GM21367 (cell line): ENCODE data around the gene GPC5.

ENCODE experiments used
- ATAC-seq: cut with Tn5 transposase; IDR thresholded peaks from one replicate; pipeline ENCODE4 v1.9.1; 2021; ENCODE audit not compliant: unreplicated experiment

GPC5 gene

GRCh38 chr13:91586609-91587008, 188.2 kb downstream of the GPC5 start:
- ATAC-seq: no peak

DNA sequence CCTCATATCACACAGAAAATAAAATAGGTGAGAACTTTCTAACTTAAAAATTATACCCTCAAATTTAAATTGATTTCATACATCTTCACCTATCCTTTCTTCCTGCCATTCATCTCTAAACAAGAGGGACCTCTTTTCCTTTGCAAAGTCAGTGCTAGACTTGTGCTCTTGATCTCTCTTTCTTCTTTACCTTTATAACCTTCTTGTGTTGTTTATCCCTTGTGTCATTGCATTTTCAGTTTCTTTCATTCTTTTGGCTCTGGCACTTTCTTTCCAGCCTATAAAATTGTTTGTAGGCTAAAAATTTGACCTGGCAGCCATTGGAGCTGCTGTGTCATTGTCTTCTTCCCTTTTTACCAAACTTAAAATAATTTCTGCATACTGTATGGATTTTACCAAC, 190.1 kb downstream of the GPC5 start:
- no peak for ATAC-seq

- no peak for ATAC-seq
Measured at GRCh38 chr13:91592056-91593014, 193.9 kb downstream of the GPC5 start.

GRCh38 chr13:91593456-91593855, 195.0 kb downstream of the GPC5 start:
- ATAC-seq: no peak

DNA sequence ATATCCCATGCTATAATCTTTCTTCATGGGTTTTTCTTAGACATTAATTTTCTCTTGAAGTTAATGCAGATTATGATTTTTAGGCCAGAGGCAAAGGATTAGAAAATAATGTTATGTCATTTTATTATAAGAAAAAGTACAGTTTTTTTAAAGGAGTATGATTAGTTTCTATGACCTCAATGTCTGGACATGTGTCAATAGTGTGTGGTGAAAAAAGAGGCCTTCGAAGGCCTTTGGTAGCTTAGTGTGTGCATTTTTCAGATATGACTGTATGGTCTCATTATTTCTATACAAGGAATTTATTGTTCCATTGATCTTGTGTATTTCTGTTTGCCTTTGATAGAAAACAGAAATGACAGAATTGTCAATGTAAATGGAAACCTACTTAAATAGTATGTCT, 195.6 kb downstream of the GPC5 start:
- ATAC-seq: no peak

DNA sequence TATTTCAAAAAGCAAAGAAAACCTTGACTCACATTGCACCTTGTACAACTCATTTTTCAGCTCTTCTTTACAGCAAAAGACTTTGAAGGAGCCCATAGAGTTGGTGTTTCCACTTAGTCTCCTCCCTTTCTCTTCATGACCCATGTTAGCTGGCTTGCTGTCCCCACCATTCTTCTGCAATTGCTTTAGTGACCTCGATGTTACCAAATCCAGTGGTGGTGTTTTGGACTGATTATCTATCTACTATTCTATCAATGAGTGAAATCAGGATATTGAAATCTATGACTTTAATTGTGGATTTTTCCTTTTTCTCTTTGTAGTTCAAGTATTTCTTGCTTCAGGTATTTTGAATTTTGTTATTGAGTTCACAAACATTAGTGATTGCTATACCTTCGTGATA, 197.3 kb downstream of the GPC5 start:
- ATAC-seq: no peak

DNA sequence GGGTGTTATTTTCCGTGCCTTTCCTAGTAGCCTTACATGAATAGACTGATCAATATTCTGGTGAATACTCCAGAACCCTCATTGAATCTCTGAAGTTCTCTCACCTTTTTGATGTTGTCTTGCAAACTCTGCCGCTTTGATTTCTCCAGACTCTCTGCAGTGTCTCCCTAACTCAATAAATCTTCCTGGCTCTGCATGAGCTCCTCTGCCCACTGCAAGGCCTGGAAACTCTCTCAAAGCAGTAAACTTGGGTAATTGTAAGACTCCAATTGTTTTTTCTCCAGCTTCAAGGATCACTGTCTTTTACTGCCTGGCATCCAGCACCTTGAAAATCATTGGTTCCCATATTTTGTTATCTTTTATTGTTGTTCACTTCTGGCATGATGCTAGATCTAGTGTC, 198.4 kb downstream of the GPC5 start:
- ATAC-seq: no peak

- no peak for ATAC-seq
Measured at GRCh38 chr13:91598655-91599054, 200.2 kb downstream of the GPC5 start.

DNA sequence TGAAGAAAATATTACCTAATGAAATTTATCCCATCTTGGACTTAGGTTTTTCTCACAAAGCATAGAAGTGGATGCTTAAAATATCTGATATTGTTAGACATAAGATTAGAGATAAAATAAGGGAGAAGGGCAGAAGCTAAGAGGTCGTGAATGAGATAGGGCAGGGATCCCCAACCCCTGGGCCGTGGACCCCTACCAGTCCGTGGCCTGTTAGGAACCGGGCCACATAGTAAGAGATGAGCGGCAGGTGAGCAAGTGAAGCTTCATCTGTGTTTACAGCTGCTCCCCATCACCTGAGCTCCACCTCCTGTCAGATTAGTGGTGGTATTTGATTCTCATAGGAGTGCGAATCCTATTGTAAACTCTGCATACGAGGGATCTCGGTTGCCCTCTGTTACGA, 202.9 kb downstream of the GPC5 start:
- no peak for ATAC-seq

GRCh38 chr13:91601807-91602206, 203.4 kb downstream of the GPC5 start:
- no peak for ATAC-seq

- no peak for ATAC-seq
Measured at GRCh38 chr13:91609353-91609752, 210.9 kb downstream of the GPC5 start.

DNA sequence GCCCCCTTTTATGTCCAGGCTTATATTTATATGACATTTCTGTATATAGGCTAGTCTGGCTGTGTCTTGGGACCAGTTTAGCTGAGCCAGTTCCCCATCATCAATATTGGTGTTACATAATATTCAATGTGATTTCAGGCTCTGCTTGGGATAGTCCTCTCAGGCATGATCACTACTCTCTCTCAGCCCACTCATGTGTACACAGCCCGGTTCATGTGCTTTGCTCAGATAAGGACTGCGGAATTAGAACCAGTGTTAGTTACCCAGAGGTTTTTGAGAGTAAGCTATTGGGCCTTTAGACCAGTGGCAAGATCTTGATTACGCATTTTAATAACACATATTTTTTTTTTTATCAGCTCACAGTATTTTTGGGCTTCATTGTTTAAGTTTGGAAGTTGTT, 219.9 kb downstream of the GPC5 start:
- ATAC-seq: no peak

DNA sequence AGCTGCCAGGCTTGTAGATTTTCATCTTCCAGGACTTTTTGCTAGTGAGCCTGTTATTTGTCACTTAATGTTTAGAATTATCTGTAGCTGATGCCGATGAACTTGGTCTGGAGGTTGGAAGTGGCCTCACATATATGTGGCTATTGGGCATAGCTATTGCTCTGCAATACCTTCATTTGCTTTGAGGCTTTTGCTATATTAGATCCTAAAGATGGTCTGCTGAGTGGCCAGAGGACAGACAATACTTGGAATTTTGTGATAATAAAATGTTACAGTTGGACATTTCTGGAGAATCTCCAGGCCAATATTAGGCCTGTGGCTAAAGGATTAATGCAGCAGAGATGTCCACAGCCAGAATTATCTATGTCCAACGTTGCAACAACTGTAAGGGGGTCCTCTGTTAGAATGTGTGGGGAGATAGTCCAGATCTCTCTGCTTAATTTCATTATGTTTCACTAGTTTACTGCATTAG, 222.3 kb downstream of the GPC5 start:
- ATAC-seq: no peak

DNA sequence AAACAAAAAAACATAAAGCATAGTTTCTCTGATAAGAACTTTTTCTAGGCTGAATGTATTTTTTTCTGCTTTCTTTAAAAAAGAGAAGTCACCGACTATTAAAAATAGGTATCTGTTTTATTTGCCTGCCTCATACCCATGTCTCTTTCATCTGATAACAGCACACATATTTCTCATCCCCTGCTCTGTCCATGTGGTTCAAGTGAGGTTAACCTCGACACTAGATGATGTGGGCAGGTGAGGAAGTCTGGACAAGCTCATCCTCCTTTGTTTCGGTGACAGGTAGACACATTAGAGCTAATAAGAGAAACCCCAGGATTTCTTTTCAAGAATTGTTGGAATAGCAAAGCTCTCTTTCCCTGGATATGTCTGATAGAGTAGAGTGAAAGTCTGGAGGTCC, 222.7 kb downstream of the GPC5 start:
- ATAC-seq: no peak

- no peak for ATAC-seq
Measured at GRCh38 chr13:91621963-91622362, 223.5 kb downstream of the GPC5 start.

- no peak for ATAC-seq
Measured at GRCh38 chr13:91622778-91623550, 224.5 kb downstream of the GPC5 start.

- no peak for ATAC-seq
Measured at GRCh38 chr13:91627952-91628739, 229.7 kb downstream of the GPC5 start.

GRCh38 chr13:91630946-91631345, 232.5 kb downstream of the GPC5 start:
- ATAC-seq: no peak

DNA sequence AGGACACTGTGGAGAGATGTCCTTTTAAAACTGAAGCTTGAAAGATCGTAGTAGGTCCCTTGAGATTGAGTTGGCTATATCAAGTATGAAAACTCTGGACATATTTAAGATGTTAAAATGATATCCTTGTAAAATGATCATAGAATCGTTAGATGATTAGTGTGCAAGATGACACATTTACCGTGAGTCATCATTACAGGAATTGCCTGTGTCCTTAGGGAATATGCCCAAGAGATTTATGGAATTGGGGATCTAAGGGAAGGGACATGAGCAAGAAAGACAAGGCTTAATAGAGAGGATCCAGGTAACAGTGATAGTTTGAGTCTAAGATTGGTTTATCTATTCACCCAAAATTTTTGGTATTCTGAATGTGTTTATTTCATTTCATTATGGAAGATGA, 233.7 kb downstream of the GPC5 start:
- ATAC-seq: no peak

- no peak for ATAC-seq
Measured at GRCh38 chr13:91639330-91639729, 240.9 kb downstream of the GPC5 start.

- ATAC-seq: no peak
Measured at GRCh38 chr13:91643394-91643793, 245.0 kb downstream of the GPC5 start.
